Measurements from ENCODE around the gene NEDD9. TPM values are rescaled to one million over a fixed set of nuclear protein-coding genes. Genes with fewer than 3 reads are reported as not detected.

Gene NEDD9, protein sequence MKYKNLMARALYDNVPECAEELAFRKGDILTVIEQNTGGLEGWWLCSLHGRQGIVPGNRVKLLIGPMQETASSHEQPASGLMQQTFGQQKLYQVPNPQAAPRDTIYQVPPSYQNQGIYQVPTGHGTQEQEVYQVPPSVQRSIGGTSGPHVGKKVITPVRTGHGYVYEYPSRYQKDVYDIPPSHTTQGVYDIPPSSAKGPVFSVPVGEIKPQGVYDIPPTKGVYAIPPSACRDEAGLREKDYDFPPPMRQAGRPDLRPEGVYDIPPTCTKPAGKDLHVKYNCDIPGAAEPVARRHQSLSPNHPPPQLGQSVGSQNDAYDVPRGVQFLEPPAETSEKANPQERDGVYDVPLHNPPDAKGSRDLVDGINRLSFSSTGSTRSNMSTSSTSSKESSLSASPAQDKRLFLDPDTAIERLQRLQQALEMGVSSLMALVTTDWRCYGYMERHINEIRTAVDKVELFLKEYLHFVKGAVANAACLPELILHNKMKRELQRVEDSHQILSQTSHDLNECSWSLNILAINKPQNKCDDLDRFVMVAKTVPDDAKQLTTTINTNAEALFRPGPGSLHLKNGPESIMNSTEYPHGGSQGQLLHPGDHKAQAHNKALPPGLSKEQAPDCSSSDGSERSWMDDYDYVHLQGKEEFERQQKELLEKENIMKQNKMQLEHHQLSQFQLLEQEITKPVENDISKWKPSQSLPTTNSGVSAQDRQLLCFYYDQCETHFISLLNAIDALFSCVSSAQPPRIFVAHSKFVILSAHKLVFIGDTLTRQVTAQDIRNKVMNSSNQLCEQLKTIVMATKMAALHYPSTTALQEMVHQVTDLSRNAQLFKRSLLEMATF
- polyA plus RNA-seq: 12.9 TPM
- long read RNA-seq, donor 1, full-length matches to known transcripts: 2 of 2 reads
- long read RNA-seq, donor 1, partial matches to known transcripts: 0 of 2 reads
- long read RNA-seq, donor 1, other reads (novel, unspliced or antisense): 0 of 2 reads
- long read RNA-seq, donor 2, full-length matches to known transcripts: 3 of 3 reads
- long read RNA-seq, donor 2, partial matches to known transcripts: 0 of 3 reads
- long read RNA-seq, donor 2, other reads (novel, unspliced or antisense): 0 of 3 reads
- long read RNA-seq, donor 3, full-length matches to known transcripts: 3 of 3 reads
- long read RNA-seq, donor 3, partial matches to known transcripts: 0 of 3 reads
- long read RNA-seq, donor 3, other reads (novel, unspliced or antisense): 0 of 3 reads
- long read RNA-seq, donor 4: 0 reads
- long read RNA-seq, donor 5: 0 reads
- long read RNA-seq, donor 6, partial matches to known transcripts: 7 of 7 reads
- long read RNA-seq, donor 6, other reads (novel, unspliced or antisense): 0 of 7 reads
- long read RNA-seq, donor 7, full-length matches to known transcripts: 1 of 1 reads
- long read RNA-seq, donor 7, partial matches to known transcripts: 0 of 1 reads
- long read RNA-seq, donor 7, other reads (novel, unspliced or antisense): 0 of 1 reads
- long read RNA-seq, donor 8, full-length matches to known transcripts: 2 of 8 reads
- long read RNA-seq, donor 8, partial matches to known transcripts: 6 of 8 reads
- long read RNA-seq, donor 8, other reads (novel, unspliced or antisense): 0 of 8 reads
- long read RNA-seq, donor 9, full-length matches to known transcripts: 2 of 2 reads
- long read RNA-seq, donor 9, partial matches to known transcripts: 0 of 2 reads
- long read RNA-seq, donor 9, other reads (novel, unspliced or antisense): 0 of 2 reads
- long read RNA-seq, donor 10: 0 reads
- long read RNA-seq, donor 11, partial matches to known transcripts: 5 of 5 reads
- long read RNA-seq, donor 11, other reads (novel, unspliced or antisense): 0 of 5 reads

DNA sequence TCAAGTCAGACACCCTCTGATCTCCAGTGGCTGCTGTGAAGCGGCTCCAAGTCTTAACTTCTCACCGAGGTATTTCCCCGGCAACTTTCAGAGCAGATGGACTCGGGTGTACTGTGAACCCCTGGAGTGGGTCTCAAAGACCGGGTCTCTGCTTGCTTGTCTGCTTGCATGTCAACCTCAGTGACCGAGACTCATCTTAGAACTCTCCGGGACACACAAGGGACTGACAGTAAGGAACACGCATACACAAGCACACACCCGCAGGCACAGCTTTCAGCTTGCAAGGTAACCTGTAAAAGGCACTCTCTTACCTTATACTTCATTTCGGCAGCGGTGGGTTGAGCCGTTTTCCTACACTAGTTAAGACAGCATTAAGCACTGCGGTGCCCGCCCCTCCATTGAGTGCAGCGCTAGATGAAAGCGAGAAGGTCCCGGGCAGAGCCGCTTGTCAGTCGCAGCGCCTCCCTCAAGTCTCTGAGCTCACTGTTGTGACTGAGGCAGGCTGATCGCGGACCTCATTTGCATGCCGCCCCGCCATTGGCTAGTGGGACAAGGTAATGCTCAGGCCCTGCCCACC lies at the start of gene NEDD9:
Gene NEDD9, minus strand, starts transcription at position 476 of the 577 bp plus-strand sequence. Its CDS starts 153 bp downstream, at position 323.
- Histone ChIP-seq H3K36me3 (ENCODE audit: control insufficient read depth, insufficient read depth, low read length) (no peaks in the 10 kb centered on the region), H3K9me3 (ENCODE audit: control insufficient read depth, low read depth, low read length) (no peaks in the 10 kb centered on the region), H3K27me3 (ENCODE audit: control insufficient read depth, insufficient read depth, low read length) (no peaks in the 10 kb centered on the region), H3K4me3 (ENCODE audit: low read length) (peak within 1 kb of the TSS; percentile 74), H3K27ac (ENCODE audit: low read length) (peak within 1 kb of the TSS; percentile 98), H3K4me1 (ENCODE audit: control insufficient read depth, insufficient read depth, low read length) (peaks cover 45% of the 10 kb centered on the region)
- DNase-seq: peak; percentile 96 to 98
- no CpG with 5 or more reads among the region's 24 CpGs for WGBS (ENCODE audit: insufficient coverage, low lambda C conversion rate)

DNA sequence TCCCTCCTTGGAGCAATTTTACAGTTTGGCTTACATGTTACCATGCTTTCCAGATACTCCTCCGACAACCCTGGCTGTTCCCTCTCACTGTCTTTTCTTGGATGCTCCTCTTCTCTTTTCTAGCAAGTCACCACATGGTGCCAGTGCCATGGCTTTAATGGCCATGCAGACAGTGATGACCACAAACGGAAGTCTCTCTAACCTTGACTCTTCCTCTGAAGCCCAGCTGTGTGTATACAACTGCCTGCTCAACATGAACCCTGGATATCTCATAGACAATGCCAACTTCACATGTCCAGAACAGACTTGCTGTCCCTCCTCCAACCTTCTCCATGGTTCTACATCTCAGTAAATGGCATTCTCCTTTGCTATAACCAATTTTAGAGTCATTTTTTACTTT lies 49.8 kb upstream of the NEDD9 start:
- H3K27ac ChIP-seq (ENCODE audit: low read length): no peak overlapping the region
- no CpG with 5 or more reads among the region's 2 CpGs for WGBS (ENCODE audit: insufficient coverage, low lambda C conversion rate)
- DNase-seq: no peak

DNA sequence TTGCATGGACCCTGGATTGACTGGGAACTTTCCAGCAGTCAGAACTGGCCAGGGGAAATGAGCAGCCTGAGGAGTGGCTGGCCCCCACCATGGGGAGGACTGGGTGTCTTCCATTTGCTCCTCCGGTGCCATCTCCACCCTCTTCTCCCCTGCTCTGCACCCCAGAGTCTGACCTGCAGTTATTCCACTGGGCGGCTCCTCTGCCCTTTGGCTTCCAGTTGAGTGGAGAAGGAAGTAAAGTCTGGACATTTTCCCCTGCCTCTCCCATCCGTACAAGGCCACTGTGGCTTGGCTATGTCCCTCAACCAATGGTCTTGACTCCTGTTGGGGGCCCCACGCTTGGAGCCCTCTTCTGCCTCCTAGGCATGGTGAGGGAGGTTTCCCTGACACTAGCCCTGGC lies 47.9 kb upstream of the NEDD9 start:
- H3K4me3 ChIP-seq (ENCODE audit: low read length): no peak overlapping the region
- DNase-seq: no peak
- no CpG with 5 or more reads among the region's 4 CpGs for WGBS (ENCODE audit: insufficient coverage, low lambda C conversion rate)
- H3K36me3 ChIP-seq (ENCODE audit: control insufficient read depth, insufficient read depth, low read length): no peaks in the 10 kb centered on the region
- H3K4me1 ChIP-seq (ENCODE audit: control insufficient read depth, insufficient read depth, low read length): peaks cover 30% of the 10 kb centered on the region
- no peak overlapping the region for H3K27ac ChIP-seq (ENCODE audit: low read length)
- H3K27me3 ChIP-seq (ENCODE audit: control insufficient read depth, insufficient read depth, low read length): no peaks in the 10 kb centered on the region
- no peaks in the 10 kb centered on the region for H3K9me3 ChIP-seq (ENCODE audit: control insufficient read depth, low read depth, low read length)

More for the DNA sequence above, 49.8 kb upstream of the NEDD9 start:
- H3K4me3 ChIP-seq (ENCODE audit: low read length): no peak overlapping the region
- H3K9me3 ChIP-seq (ENCODE audit: control insufficient read depth, low read depth, low read length): no peaks in the 10 kb centered on the region
- no peaks in the 10 kb centered on the region for H3K27me3 ChIP-seq (ENCODE audit: control insufficient read depth, insufficient read depth, low read length)
- H3K36me3 ChIP-seq (ENCODE audit: control insufficient read depth, insufficient read depth, low read length): no peaks in the 10 kb centered on the region
- peaks cover 12% of the 10 kb centered on the region for H3K4me1 ChIP-seq (ENCODE audit: control insufficient read depth, insufficient read depth, low read length)

DNA sequence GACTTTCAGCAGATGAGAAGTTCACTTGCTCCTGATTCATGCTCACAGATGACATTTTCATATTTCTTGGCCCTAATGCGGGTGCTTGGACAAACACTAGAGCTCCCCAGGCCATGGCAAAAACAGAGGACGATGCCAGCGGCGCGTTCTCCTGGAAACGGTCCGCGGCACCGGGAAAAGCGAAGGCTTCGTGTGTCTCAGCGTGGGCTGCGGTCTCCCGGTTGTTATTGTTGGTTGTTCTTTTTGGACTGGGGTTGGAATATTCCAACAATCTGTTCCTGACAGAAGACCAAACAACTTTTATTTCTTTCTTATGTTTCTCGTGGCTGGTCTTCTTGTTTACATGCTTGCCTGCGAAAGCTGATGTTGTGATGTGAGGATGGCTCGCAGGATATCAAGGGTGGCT lies 46.8 kb upstream of the NEDD9 start:
- no peaks in the 10 kb centered on the region for H3K27me3 ChIP-seq (ENCODE audit: control insufficient read depth, insufficient read depth, low read length)
- no peaks in the 10 kb centered on the region for H3K9me3 ChIP-seq (ENCODE audit: control insufficient read depth, low read depth, low read length)
- WGBS (ENCODE audit: insufficient coverage, low lambda C conversion rate): 100% methylated on average over 2 of the region's 17 CpGs
- no peak for DNase-seq
- H3K27ac ChIP-seq (ENCODE audit: low read length): no peak overlapping the region
- H3K4me3 ChIP-seq (ENCODE audit: low read length): no peak overlapping the region
- H3K36me3 ChIP-seq (ENCODE audit: control insufficient read depth, insufficient read depth, low read length): no peaks in the 10 kb centered on the region
- H3K4me1 ChIP-seq (ENCODE audit: control insufficient read depth, insufficient read depth, low read length): peaks cover 39% of the 10 kb centered on the region

DNA sequence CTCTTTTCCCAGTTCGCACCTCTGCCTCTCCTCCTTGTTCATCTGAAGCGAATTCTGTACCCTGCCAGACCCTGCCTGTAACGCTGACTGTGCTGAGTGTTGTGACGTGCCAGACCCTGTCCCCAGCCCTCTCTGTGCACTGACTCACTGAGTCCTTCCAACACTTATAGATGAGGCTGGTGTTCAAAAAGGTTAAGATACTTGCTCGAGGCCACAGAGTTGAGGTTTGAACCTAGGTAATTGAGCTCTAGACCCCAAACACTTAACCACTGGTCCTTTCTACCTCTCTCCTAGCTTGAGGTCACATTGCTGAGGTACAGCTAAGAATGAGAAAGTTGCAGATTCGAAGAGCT lies 45.7 kb upstream of the NEDD9 start:
- H3K4me1 ChIP-seq (ENCODE audit: control insufficient read depth, insufficient read depth, low read length): peaks cover 51% of the 10 kb centered on the region
- DNase-seq: no peak
- H3K27ac ChIP-seq (ENCODE audit: low read length): no peak overlapping the region
- no peaks in the 10 kb centered on the region for H3K9me3 ChIP-seq (ENCODE audit: control insufficient read depth, low read depth, low read length)
- no peaks in the 10 kb centered on the region for H3K27me3 ChIP-seq (ENCODE audit: control insufficient read depth, insufficient read depth, low read length)
- H3K36me3 ChIP-seq (ENCODE audit: control insufficient read depth, insufficient read depth, low read length): no peaks in the 10 kb centered on the region
- H3K4me3 ChIP-seq (ENCODE audit: low read length): no peak overlapping the region
- 100% methylated on average over 2 of the region's 6 CpGs for WGBS (ENCODE audit: insufficient coverage, low lambda C conversion rate)

DNA sequence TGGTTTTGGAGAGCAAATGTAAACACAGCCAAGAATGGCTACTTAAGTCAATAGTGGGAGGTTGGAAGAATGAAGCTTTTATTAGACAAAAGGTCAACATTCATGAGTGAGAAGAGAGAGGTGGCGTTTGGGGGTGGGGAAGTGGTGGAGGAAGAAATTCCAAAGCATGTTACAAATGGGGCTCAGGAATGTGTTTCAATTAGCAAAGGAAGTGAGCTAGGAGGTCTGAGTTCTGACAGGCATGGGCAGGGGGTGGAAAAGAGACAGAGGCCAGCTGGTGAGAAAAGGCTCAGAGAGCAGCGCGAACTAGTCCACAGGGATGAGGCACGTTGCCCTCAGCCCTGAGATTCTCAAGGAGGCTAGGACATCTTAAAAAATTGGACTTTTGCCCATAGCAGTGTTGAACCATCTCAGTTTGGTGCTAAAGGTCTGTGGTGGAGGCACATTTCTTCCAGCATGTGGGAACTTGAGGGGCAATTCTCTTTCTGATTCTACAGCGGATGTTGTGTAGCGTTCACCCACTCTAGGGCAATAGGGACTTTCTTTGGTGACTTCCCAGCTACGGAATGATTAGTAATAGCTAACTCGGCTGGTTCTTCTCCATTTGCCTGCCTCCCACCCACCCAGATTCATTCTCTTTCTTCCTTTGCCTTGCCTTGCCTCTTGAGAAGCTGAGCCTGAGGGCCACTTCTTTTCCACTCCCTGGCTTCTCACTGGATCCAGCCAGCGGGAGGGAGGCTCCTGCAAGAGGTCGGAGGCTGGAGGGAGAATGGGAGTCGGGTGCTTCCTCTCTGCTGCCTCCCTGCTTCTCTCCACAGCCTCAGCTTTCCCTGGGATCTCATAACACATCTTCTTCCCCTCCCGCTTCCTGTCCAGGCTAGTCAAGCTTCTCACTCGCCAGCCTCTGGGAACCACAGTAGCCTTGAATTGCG lies 45.1 kb upstream of the NEDD9 start:
- WGBS (ENCODE audit: insufficient coverage, low lambda C conversion rate): 56% methylated on average over 5 of the region's 14 CpGs
- H3K36me3 ChIP-seq (ENCODE audit: control insufficient read depth, insufficient read depth, low read length): no peaks in the 10 kb centered on the region
- no peaks in the 10 kb centered on the region for H3K27me3 ChIP-seq (ENCODE audit: control insufficient read depth, insufficient read depth, low read length)
- no peaks in the 10 kb centered on the region for H3K9me3 ChIP-seq (ENCODE audit: control insufficient read depth, low read depth, low read length)
- peaks cover 55% of the 10 kb centered on the region for H3K4me1 ChIP-seq (ENCODE audit: control insufficient read depth, insufficient read depth, low read length)
- H3K4me3 ChIP-seq (ENCODE audit: low read length): no peak overlapping the region
- peak overlapping the region; percentile 4 for H3K27ac ChIP-seq (ENCODE audit: low read length)
- DNase-seq: peak; percentile 37 to 56

DNA sequence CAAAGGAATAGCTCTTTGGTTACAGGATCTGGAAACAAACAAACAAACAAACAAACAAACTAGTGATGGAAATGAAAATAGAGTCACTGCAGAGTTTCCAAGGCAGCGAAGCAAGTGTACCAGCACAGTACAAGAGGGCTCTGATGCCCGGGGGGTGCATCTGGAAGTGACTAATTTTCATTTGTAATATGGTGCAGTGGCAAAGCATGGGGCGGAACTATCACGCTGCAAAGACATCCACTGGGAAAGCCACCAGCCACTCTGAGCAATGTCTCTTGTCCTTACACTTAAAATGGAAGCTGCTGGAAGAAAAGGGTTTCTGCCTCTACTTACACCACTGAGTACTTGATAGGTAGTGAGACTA lies 44.4 kb upstream of the NEDD9 start:
- no peak overlapping the region for H3K4me3 ChIP-seq (ENCODE audit: low read length)
- no peaks in the 10 kb centered on the region for H3K36me3 ChIP-seq (ENCODE audit: control insufficient read depth, insufficient read depth, low read length)
- H3K4me1 ChIP-seq (ENCODE audit: control insufficient read depth, insufficient read depth, low read length): peaks cover 62% of the 10 kb centered on the region
- 40% methylated on average over 1 of the region's 4 CpGs for WGBS (ENCODE audit: insufficient coverage, low lambda C conversion rate)
- DNase-seq: no peak
- H3K27me3 ChIP-seq (ENCODE audit: control insufficient read depth, insufficient read depth, low read length): no peaks in the 10 kb centered on the region
- no peaks in the 10 kb centered on the region for H3K9me3 ChIP-seq (ENCODE audit: control insufficient read depth, low read depth, low read length)
- H3K27ac ChIP-seq (ENCODE audit: low read length): no peak overlapping the region

DNA sequence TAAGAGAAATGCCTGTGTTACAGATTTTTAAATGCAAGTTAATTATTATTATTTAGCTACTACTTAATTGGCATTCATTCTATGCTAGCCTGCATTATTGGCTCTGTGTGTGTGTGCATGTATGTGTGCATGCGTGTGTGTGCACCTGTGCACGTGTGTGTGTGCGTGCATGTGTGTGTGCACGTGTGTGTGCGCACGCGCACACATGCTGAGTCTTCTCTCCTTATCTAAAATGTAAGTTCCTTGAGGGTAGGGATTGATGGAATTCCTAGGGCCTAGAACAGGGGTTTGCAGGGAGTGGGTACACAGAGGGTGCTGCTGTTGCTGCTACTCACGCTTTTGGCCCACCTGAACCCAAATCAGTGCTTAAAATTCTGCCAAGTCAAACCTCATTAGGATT lies 43.8 kb upstream of the NEDD9 start:
- H3K4me1 ChIP-seq (ENCODE audit: control insufficient read depth, insufficient read depth, low read length): peaks cover 68% of the 10 kb centered on the region

More for the DNA sequence above, 43.8 kb upstream of the NEDD9 start:
- no peaks in the 10 kb centered on the region for H3K9me3 ChIP-seq (ENCODE audit: control insufficient read depth, low read depth, low read length)
- WGBS (ENCODE audit: insufficient coverage, low lambda C conversion rate): no CpG with 5 or more reads among the region's 8 CpGs
- DNase-seq: no peak
- no peak overlapping the region for H3K4me3 ChIP-seq (ENCODE audit: low read length)
- H3K27me3 ChIP-seq (ENCODE audit: control insufficient read depth, insufficient read depth, low read length): no peaks in the 10 kb centered on the region
- H3K27ac ChIP-seq (ENCODE audit: low read length): peak overlapping the region; percentile 67
- H3K36me3 ChIP-seq (ENCODE audit: control insufficient read depth, insufficient read depth, low read length): no peaks in the 10 kb centered on the region
